Lower leg skin (tissue), 3 donors: ENCODE data around the gene SCYGR4.

Source experiments
- POLR2A ChIP-seq, 2 donors: fragments of 450-650 bp; IDR thresholded peaks; one replicate each; pipeline ENCODE4 v1.6.1; 2016 to 2017; ENCODE audit warnings: antibody characterized with exemption in 2 of 2, mild to moderate bottlenecking in 1 of 2, moderate library complexity in 1 of 2
- TF ChIP-seq, protein P1 (sequence below), 3 donors: fragments of 450-650 bp; IDR thresholded peaks; one replicate each; pipeline ENCODE4 v1.5.1; 2016; ENCODE audit warnings: antibody characterized with exemption in 3 of 3, mild to moderate bottlenecking in 3 of 3, moderate library complexity in 2 of 3

GRCh38 chr2:227597998-227598397 is 19.3 kb upstream of the SCYGR4 start:
- TF ChIP-seq, protein P1, sequence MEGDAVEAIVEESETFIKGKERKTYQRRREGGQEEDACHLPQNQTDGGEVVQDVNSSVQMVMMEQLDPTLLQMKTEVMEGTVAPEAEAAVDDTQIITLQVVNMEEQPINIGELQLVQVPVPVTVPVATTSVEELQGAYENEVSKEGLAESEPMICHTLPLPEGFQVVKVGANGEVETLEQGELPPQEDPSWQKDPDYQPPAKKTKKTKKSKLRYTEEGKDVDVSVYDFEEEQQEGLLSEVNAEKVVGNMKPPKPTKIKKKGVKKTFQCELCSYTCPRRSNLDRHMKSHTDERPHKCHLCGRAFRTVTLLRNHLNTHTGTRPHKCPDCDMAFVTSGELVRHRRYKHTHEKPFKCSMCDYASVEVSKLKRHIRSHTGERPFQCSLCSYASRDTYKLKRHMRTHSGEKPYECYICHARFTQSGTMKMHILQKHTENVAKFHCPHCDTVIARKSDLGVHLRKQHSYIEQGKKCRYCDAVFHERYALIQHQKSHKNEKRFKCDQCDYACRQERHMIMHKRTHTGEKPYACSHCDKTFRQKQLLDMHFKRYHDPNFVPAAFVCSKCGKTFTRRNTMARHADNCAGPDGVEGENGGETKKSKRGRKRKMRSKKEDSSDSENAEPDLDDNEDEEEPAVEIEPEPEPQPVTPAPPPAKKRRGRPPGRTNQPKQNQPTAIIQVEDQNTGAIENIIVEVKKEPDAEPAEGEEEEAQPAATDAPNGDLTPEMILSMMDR (IDR thresholded peaks at IDR 0.05) = no peak
- no peak for TF ChIP-seq POLR2A (IDR thresholded peaks at IDR 0.05)
